ENCODE measurements around the gene SLC2A1.

- TF ChIP-seq EZH2 (IDR thresholded peaks at IDR 0.05) (no peak), POLR2AphosphoS5 (IDR thresholded peaks at IDR 0.05; ENCODE audit: borderline replicate concordance, low read depth, low read length) (no peak)
Measured at GRCh38 chr1:43004587-43005459, 46.2 kb upstream of the SLC2A1 start.
